OCI-LY7 (cell line): Measurements from ENCODE around the gene VPS4A. TPM values are rescaled to one million over a fixed set of nuclear protein-coding genes. Genes with fewer than 3 reads are reported as not detected.

Source experiments
- BruUV-seq: library from RNA; stranded (reverse); fragments of 400-500 nt; replicated peaks from 2 replicates; lab custom pipeline; 2021; lab: Mats Ljungman, UMichigan
- CTCF ChIA-PET: fragments of 300-600 bp; sonication (Branson Sonifier 250); formaldehyde crosslinking; loops from one replicate; lab custom pipeline; 2022; ENCODE audit warnings: antibody characterized with exemption; ENCODE audit not compliant: unreplicated experiment; lab: Charles Lee
- POLR2A ChIA-PET: fragments of 300-600 bp; sonication (Branson Sonifier 250); formaldehyde crosslinking; loops from one replicate; lab custom pipeline; 2022; ENCODE audit warnings: antibody characterized with exemption; lab: Charles Lee
- DNase-seq: peaks from one replicate; pipeline ENCODE4 v3.0.0-alpha.2; 2015; ENCODE audit warnings: low spot score
- H2AFZ ChIP-seq: fragments of 200-600 bp; sonication (generic), shearing (Covaris generic); 2 replicates; pipeline ENCODE4 v1.6.1; 2014; ENCODE audit warnings: mild to moderate bottlenecking, antibody characterized with exemption, low read length, moderate library complexity
- H3K27ac ChIP-seq: fragments of 200-600 bp; sonication (generic); 2 replicates; pipeline ENCODE4 v1.5.1; 2014; ENCODE audit warnings: mixed run types, low read depth, mild to moderate bottlenecking, moderate library complexity, low read length, inconsistent platforms; ENCODE audit not compliant: poor library complexity, severe bottlenecking
- H3K36me3 ChIP-seq: fragments of 200-600 bp; sonication (generic); 2 replicates; pipeline ENCODE4 v1.6.1; 2014; ENCODE audit warnings: mild to moderate bottlenecking, antibody characterized with exemption, low read length, moderate library complexity, mixed read lengths; ENCODE audit not compliant: insufficient read depth
- H3K4me1 ChIP-seq: fragments of 200-600 bp; sonication (generic); 2 replicates; pipeline ENCODE4 v1.5.1; 2014; ENCODE audit warnings: mild to moderate bottlenecking, low read length; ENCODE audit not compliant: insufficient read depth, poor library complexity, severe bottlenecking
- H3K4me2 ChIP-seq: fragments of 200-600 bp; sonication (generic); 2 replicates; pipeline ENCODE4 v1.6.1; 2014; ENCODE audit warnings: mild to moderate bottlenecking, low read length
- H3K4me3 ChIP-seq: fragments of 200-600 bp; sonication (generic); 2 replicates; pipeline ENCODE4 v1.5.1; 2014; ENCODE audit warnings: mild to moderate bottlenecking, low read depth, low read length; ENCODE audit not compliant: poor library complexity, severe bottlenecking
- H3K79me2 ChIP-seq: fragments of 200-600 bp; sonication (generic); 2 replicates; pipeline ENCODE4 v1.6.1; 2016; ENCODE audit warnings: low read depth, mild to moderate bottlenecking, low read length, moderate library complexity, mixed read lengths; ENCODE audit not compliant: insufficient read depth
- H3K9me2 ChIP-seq: fragments of 200-600 bp; sonication (generic); 2 replicates; pipeline ENCODE4 v1.6.1; 2016; ENCODE audit warnings: mild to moderate bottlenecking, low read length, mixed read lengths; ENCODE audit not compliant: insufficient read depth
- H3K9me3 ChIP-seq: fragments of 200-600 bp; sonication (generic); 2 replicates; pipeline ENCODE4 v1.6.1; 2014; ENCODE audit warnings: mild to moderate bottlenecking, mixed run types, low read length, mixed read lengths
- H4K20me1 ChIP-seq: fragments of 200-600 bp; sonication (generic); 2 replicates; pipeline ENCODE4 v1.6.1; 2014; ENCODE audit warnings: mild to moderate bottlenecking, antibody characterized with exemption, low read length, moderate library complexity, mixed read lengths; ENCODE audit not compliant: insufficient read depth
- CTCF ChIP-seq: fragments of 200-600 bp; sonication (generic); conservative IDR thresholded peaks from 2 replicates; pipeline ENCODE4 v1.5.1; 2014; ENCODE audit warnings: mild to moderate bottlenecking, antibody characterized with exemption, low read length, moderate library complexity, mixed read lengths
- EZH2phosphoT487 ChIP-seq: fragments of 200-600 bp; sonication (generic); IDR thresholded peaks from 2 replicates; pipeline ENCODE4 v1.6.1; 2018; ENCODE audit warnings: low read depth, borderline replicate concordance, mild to moderate bottlenecking, mixed run types, antibody characterized with exemption, low read length, moderate library complexity, mixed read lengths
- intact Hi-C: fragments of 100-400 bp; cut with micrococcal nuclease; formaldehyde crosslinking; loops from one replicate; pipeline ENCODE4 v1.10.0; 2022; ENCODE audit not compliant: unreplicated experiment
- total RNA-seq, 2 experiments: library from RNA; depleted of rRNA in 1 of 2; stranded (reverse); fragments of >200 nt in 1 of 2; shearing (Covaris generic) in 1 of 2; gene quantifications; 2 replicates each; pipeline ENCODE4 v1.2.3, GENCODE V29; 2014 to 2022

Gene VPS4A
- total RNA-seq, 2 experiments from 2014 or later, result 33.3 to 33.7 TPM

GRCh38 chr16:69302301-69302700 lies 8.8 kb upstream of the VPS4A start:
- DNase-seq, result no peak
- TF ChIP-seq EZH2phosphoT487 (no peak), CTCF (no peak)
- intact Hi-C loops, result no loop called here
- Histone ChIP-seq H3K36me3 (peaks cover 24% of the 10 kb centered on the region; the same call in 1 of the 2 replicates), H3K9me2 (no peaks in the 10 kb centered on the region), H3K4me2 (no peak overlapping the region), H3K79me2 (no peaks in the 10 kb centered on the region), H3K4me1 (peaks cover 4% of the 10 kb centered on the region), H3K4me3 (no peak overlapping the region), H3K27ac (no peak overlapping the region), H4K20me1 (no peaks in the 10 kb centered on the region), H2AFZ (no peak overlapping the region), H3K9me3 (no peaks in the 10 kb centered on the region)
- CTCF ChIA-PET, result no interaction called here
- TSS peak; percentile 9 for BruUV-seq
- POLR2A ChIA-PET, result interaction anchor here (0.6 to 0.7 kb wide), 3 partner anchors 8 to 173 kb away, joined by 3 to 6 read pairs (median 3); partner anchors contain the start of gene VPS4A

DNA sequence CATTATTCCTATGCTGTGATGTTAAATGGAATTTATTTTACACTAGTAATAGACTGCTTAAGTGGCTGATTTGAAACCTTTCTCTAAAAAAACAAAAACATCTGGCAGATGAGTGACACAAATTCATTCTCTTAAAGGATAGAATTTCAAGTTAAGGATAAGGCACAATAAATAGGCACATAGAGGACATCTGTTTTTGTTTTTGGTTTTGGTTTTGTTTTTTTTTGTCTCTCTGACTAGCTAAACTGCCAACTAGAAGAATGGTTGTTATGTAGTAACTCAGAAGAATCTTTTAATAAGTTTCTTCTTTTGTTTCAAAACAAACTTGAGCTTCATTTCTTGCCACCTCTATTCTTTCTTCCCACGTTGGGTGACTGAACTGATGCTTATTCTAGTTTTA lies 5.1 kb upstream of the VPS4A start:
- ChIA-PET POLR2A (interaction anchor here (0.6 kb wide), 1 partner anchor 772 kb away, joined by 3 read pairs; no protein-coding TSS in a partner anchor), CTCF (no interaction called here)
- intact Hi-C loops, result no loop called here

More for the DNA sequence above, 5.1 kb upstream of the VPS4A start:
- H3K4me1 ChIP-seq, result peaks cover 9% of the 10 kb centered on the region
- no peaks in the 10 kb centered on the region for H3K9me2 ChIP-seq
- H3K9me3 ChIP-seq, result no peaks in the 10 kb centered on the region
- no peak for DNase-seq
- peaks cover 9% of the 10 kb centered on the region; the same call in 1 of the 2 replicates for H3K36me3 ChIP-seq
- BruUV-seq, result TSS peak; percentile 10
- no peaks in the 10 kb centered on the region for H3K79me2 ChIP-seq
- no peaks in the 10 kb centered on the region for H4K20me1 ChIP-seq
- no peak overlapping the region for H3K4me2 ChIP-seq
- H2AFZ ChIP-seq, result no peak overlapping the region
- no peak overlapping the region for H3K27ac ChIP-seq
- no peak overlapping the region for H3K4me3 ChIP-seq
- TF ChIP-seq CTCF (no peak), EZH2phosphoT487 (no peak)
